T-helper 1 cell treated with Interleukin-12 subunit alpha and Interleukin-12 subunit beta and Interleukin-4 antibody, amounts not matched to agents 30 μg/mL and 1 μg/mL, for 36 hours (primary cell): ENCODE results near the gene PGC.

Experiments
- H3K27ac Mint-ChIP-seq: one replicate; pipeline ENCODE4 v1.8.0; 2021; ENCODE audit warnings: mild to moderate bottlenecking, mixed read lengths
- H3K27me3 Mint-ChIP-seq: one replicate; pipeline ENCODE4 v1.8.0; 2021; ENCODE audit warnings: low read depth, mixed read lengths
- H3K36me3 Mint-ChIP-seq: one replicate; pipeline ENCODE4 v1.8.0; 2021; ENCODE audit warnings: low read depth, mixed read lengths
- H3K4me1 Mint-ChIP-seq: one replicate; pipeline ENCODE4 v1.8.0; 2021; ENCODE audit warnings: low read depth, mixed read lengths
- H3K4me3 Mint-ChIP-seq: one replicate; pipeline ENCODE4 v1.8.0; 2021; ENCODE audit warnings: mild to moderate bottlenecking, moderate library complexity, mixed read lengths
- H3K9me3 Mint-ChIP-seq: one replicate; pipeline ENCODE4 v1.8.0; 2021; ENCODE audit warnings: mixed read lengths

PGC gene

DNA sequence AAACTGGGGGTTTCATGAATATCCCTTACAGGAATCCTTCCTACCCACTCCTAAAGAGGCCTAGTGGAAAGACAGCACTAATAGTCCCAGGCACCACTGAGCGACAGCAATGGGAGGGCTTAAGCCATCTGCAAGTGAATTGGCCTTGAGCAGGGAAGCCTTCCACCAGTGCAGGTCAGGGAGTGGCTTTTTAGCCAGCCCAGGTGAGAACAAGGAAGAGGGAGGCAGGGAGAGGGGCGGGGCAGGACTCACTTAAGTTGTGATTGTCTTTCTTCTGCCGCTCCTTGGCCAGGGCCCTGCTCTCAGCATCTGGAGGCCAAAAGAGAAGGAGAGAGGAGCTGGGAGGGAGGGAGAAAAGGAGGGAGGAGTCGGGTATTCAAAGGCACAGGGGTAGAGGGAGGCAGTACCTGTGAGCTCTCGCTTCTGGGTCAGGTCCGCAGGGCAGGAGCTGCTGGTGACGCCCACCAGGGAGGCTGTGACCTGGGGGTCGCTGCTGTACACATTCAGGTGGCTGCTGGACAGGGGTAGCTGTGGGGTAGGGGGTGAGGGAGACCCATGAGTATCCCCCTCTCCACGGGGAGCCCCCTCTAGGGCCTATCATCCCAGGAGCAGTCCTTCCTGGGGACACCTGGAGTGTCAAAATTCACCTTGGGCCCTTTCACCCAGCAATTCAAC, 59.6 kb downstream of the PGC start:
- H3K4me1 Mint-ChIP-seq: peaks cover 11% of the 10 kb centered on the region
- no peaks in the 10 kb centered on the region for H3K27me3 Mint-ChIP-seq
- H3K9me3 Mint-ChIP-seq: no peaks in the 10 kb centered on the region
- H3K4me3 Mint-ChIP-seq: no peak overlapping the region
- H3K36me3 Mint-ChIP-seq: peaks cover 6% of the 10 kb centered on the region
- H3K27ac Mint-ChIP-seq: no peak overlapping the region
